SIG-M5 (cell line): ENCODE data around the gene SPO11.

Experiments
- DNase-seq: peaks from one replicate; lab custom pipeline; 2025; lab: John Stamatoyannopoulos, UW

SPO11 gene

DNA sequence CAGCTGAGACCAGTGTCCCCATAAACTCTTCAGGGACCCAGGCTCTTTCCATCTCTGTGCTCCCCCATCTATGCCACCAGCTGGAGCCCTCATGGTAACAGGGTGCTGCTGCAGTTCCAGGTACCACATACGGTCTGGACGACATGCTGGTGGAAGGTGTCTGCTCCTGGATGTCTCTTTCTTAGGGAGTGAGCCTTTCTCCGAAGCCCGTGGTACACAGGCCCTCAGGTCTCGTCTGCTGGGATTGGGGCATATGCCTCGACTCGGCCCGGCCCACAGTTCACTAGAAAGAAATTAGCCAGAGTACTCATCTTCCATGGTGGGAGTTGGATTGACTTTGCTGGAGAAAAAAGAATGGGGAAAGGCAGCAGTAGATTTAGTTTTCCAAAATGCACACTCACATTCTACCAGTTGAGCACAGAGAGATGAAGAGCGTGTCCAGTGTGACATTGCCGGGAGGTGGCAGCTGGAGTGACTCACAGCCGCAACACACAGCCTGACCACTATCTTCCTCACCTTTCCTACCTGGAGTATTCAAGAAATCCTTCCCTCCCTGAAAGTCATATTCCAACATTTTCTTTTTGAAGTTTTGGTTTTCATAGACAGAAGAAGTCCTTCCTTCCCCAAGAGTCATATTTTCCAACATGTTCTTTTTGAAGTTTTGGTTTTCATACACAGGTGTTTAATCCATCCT lies 18.6 kb upstream of the SPO11 start:
- DNase-seq: no peak

- DNase-seq: no peak
Observed at GRCh38 chr20:57312138-57312537, 17.5 kb upstream of the SPO11 start.

GRCh38 chr20:57313230-57313629 lies 16.4 kb upstream of the SPO11 start:
- DNase-seq: no peak

DNA sequence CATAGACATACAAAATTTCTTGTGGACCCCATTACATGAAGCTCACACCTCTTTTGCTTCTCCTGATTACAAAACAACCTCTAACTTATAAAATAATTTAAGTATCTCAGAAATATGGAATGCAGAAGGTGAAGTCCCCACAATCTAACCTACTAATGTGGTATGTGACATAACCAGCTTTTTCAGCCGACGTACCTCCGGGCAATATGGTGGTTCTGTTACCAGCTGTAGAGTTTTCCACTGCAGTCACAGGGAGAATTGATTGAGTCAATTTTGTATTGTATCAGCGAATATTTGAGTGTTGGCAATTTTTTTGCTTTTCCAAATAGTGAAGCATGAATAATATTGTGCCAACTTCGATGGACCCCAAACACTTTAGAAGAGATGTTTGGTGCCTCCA lies 15.7 kb upstream of the SPO11 start:
- no peak for DNase-seq

DNA sequence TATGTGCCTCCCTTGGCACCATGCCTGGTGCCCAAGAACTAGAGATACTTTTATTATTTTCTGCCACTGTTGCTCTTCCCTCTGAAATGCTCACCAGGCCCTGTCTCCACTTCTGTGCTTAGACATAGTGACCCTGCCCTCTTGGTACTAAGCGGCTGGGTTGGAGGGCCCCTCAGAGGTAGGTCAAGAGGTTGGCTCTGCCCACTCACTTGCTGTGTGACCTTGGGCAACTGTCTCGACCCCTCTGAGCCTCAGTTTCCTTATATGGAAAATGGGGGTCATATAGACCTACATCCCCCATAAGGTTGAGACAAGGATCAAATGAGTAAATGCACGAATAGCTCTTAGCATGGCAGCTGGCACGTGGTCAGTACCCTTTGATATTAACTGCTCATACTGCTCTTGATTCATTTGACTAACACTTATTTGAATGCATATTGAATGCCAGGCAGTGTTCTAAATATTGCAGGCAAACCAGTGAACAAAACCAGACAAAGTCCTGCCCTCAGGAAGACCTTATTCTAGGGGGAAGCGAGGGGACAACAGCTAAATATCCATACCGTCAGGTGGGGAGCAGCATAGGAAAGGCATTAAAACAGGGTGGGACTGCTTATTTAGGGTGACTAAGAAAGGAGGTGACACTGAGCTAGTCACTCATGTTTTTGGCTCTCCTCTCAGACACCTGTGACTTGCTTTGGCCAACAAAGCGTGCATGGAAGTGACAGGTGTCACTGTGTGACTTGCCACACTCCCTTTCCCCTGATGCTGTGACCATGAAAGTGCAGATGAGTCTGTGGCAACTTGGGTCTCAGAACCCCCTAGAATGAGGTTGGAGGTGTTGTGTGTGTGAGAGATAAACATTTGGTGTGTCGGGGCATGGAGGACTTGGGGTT lies 14.3 kb upstream of the SPO11 start:
- no peak for DNase-seq

GRCh38 chr20:57315976-57316480 lies 13.6 kb upstream of the SPO11 start:
- DNase-seq: no peak

DNA sequence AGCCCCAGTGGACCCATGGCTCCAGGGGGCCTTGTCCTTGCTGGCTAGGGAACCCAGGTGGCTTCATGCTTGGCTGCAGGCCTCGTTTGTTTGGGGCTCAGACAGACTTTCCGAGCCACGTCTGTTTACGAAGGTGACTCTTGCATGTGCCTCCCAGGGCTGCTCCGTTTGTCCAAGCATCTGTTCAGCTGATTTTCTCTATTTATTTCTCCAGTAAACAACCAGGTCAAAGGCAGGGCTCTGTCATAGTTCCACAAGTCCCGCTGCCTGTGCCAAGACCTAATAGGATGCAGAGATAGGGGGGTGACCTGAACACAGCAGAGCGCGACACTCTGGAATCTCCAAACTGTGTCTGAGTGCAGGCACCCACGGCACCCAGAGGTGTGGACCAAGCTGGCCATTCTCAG lies 12.8 kb upstream of the SPO11 start:
- DNase-seq: no peak

DNA sequence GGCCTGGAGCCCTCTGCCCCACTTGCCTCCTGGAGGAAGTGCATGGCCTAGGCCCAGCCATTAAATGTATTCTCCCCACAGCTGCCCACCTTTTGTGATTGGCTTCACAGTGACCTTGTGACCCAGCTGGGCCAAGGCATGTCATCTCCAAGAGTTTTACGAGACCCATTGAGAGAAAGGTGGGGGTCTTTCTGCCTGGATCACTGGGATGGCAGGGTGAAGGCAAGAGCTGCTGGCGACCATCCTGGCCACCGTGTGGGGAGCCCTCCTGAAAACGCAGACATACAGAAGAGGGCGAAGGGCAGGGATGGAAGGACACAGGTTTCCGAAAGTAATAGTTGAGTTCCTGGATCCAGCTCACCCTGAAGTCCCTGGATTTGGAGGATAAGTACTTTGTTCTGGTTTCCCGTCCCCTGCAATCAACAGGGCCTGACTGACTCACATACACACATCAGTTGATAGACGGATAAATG lies 12.3 kb upstream of the SPO11 start:
- no peak for DNase-seq

DNA sequence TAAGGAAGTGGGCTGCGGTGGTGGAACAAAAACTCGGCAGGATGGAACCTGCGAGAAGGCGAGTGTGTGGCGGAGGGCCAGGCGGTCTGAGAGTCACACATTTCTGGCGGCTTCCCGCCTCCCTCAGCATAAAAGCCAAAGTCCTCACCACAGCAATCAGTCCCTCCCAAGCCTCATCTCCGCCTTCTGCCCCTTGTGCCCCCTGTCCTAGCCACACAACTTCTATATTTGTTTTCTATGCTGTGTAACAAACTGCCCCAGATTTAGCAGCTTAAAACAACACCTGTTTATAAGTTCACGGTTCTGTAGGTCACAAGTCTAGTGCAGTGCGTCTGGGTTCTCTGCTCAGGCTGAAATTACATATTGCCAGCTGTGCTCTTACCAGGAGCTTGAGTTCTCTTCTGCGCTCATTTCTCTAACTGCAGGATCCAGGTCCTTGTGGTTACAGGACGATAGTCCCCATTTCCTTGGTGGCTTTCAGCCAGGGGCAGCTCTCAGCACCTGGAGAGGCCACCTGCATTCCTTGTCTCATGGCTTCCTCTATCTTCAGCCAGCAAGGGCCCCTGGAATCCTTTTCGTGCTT lies 11.7 kb upstream of the SPO11 start:
- DNase-seq: no peak

- DNase-seq: no peak
Observed at GRCh38 chr20:57319584-57319983, 10.0 kb upstream of the SPO11 start.

DNA sequence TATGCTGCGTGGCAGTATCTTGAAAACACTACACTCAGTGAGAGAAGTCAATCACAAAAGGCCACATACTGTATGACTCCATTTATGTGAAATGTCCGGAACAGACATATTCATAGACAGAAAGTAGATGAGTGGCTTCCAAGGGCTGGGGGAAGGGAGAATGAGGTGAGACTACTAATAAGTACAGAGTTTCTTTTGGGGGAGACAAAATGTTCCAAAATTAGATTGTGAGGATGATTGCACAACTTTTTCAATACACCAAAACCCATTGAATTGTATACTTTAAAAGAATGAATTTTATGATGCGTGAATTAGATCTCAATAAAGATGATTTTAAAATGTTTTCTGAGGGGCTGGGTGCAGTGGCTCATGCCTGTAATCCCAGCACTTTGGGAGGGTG lies 9.2 kb upstream of the SPO11 start:
- no peak for DNase-seq

- DNase-seq: no peak
Observed at GRCh38 chr20:57321142-57321541, 8.5 kb upstream of the SPO11 start.

DNA sequence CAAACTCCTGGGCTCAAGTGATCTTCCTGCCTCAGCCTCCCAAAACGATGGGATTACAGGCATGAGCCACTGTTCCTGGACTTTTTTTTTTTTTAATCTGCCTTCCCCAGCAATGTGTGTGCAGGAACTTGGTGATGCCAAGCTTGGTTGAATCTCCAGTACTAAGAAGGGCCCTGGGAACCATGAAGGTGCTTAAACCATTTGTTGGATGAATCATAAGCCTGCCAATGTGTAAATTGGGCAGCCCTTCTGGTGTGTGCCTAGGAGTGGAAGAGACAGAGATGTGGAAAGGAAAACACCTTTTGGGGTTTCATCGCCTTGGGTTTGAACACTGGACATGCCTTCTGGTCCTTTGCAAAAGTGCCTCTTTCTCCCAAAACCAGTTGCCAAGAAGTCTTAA lies 7.1 kb upstream of the SPO11 start:
- no peak for DNase-seq

DNA sequence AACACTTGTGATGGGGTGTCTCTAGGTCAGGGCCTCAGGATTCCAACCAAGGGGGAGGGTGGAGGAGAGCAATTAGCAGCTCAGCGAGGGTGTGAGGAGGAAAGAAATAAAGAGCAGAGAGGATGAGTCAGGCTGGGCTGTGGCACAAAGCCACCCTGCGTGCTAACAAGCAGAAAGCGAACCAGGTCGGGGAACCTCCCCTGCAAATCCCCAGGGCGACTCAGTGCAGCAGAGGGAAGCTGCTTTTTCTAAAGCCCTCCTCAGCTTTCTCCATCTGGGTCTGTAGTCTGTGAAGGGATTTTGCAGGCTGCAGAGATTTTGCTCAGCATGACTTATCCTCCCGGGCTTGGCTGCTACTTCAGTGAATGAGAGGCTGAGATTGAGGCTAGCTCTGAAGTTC lies 6.6 kb upstream of the SPO11 start:
- DNase-seq: no peak

DNA sequence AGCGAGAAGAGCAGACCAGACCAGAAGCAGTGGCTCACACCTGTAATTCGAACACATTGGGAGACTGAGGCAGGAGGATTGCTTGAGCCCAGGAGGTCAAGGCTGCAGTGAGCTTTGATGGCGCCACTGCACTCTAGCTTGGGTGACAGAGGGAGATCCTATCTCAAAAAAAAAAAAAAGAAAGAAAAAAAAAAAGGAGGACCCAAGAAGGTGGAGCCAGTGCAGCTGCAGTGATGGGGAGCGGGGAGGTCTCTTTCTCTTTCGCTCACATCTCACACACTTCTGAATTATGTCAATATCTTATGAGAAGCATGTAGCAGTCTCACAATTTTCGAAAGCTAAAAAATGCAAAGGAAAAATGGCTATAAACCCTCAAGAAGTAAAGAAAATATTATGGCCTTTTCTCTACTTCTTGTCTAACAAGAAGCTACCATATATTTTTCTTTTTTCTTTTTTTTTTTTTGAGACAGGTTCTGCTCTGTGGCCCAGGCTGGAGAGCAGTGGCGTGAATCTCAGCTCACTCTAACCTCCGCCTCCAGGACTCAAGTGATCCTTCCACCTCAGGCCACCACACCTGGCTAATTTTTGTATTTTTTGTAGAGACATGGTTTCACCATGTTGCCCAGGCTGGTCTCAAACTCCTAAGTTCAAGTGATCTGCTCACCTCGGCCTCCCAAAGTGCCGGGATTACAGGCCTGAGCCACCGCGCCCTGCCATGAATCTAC lies 3.8 kb upstream of the SPO11 start:
- DNase-seq: no peak

DNA sequence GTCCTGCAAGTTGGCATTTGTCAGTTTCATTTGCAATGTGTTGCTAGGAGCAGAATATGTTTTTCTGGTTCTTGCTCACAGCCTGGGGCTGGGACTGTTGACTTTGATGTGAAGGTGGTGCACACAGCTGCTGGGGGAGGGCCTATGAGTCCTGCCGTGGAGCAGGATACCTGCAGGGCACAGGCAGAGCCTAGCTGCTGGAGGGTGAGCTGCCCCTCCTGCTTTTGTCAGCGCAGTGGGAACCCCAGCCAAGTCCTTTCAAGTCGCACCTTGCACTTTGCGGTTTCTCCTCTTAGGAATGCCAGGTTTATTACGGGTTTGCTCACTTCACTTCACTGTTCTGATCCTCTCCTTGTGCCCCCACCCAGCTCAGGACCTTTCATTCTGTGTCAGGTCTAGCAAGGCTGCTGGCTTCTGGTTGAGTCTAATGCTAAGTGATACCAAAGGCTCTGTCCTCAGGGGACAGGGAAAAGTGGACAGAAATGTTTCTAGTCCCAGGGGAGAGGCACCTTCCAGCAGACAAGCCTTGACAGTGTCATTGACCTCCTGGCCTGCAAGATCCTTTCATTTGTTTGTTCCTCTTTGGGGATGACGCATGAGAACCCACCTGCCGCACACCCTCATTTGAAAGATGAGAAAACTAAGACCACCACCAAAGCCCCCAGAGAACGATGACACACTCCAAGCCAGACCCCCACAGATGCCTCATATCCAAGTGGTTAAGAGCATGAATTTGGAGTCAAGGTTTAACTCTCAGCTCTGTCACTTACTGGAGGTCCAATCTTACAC lies 2.7 kb upstream of the SPO11 start:
- no peak for DNase-seq

GRCh38 chr20:57327820-57328219 lies 1.8 kb upstream of the SPO11 start:
- no peak for DNase-seq

- DNase-seq: no peak
Observed at GRCh38 chr20:57330998-57331397, 1.4 kb downstream of the SPO11 start.

DNA sequence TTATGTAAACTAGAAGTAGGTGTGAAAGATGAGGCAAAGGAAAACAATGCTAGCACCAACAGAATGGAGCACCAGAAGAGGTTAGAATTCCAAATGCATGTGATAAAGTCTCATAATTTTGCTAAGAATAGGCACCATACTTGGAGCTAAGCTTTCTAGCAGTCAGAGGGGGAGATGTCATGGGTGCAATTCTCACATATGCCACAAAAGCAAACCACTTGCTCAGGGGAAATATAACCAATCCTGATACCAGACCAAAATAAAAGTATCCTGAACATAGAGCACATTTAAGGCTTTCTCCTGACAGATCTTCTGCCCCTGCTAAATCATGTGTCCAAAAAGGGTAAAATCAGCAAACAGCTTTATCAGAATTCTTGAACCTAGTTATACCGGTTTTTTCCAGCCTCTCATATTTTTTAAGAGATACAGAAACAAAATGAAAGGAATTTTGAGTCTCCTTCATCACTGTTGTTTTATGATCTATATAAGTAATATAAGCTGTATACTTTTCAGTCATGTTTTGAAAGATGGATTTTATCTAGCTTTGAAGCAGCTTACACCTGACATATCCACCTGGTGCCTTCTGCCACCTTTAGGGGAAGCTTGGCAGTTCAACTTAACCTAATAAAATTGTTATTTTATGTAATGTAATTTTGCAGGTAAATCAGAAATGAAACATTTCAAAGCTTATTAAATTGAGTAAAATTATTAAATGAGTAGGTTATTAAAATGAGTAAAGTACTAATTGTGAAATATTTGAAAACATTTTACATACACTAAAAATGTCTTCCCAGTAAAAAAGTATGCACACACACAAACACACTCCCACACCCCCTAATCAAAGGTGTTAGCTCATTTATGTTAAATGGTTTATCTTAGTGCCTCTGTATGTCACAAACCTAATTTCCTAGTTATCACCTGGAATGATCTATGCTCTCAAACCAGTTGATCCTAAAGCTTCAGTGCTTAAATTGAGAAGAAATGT lies 2.8 kb downstream of the SPO11 start:
- no peak for DNase-seq

DNA sequence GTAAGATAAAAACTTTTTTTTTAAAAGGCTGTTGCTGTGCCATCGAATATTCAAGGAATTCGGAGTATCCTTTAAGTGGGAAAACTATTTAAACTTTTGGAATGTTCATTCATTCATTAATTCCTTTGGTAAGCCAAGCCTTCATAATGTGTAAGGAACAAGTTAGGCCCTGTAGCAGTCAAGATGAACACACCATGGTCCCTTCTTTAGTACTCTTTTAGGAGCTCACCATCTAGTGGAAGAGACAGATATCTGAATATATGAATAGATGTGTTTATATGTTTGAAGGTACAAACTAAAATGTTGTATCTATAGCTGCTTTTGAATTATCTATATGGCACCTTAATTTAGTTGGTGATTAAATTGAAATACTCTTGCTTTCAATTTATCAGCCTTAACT lies 5.8 kb downstream of the SPO11 start:
- no peak for DNase-seq
